PFSK-1 (cell line): ENCODE measurements around the gene DLL1. TPM values are rescaled to one million over a fixed set of nuclear protein-coding genes. Genes with fewer than 3 reads are reported as not detected.

Experiments
- FOXP2 ChIP-seq: optimal IDR thresholded peaks from 2 replicates; pipeline ENCODE3; 2011; ENCODE audit warnings: borderline replicate concordance, control low read depth, inconsistent platforms; ENCODE audit not compliant: insufficient read depth; ENCODE audit errors: extremely low read length, extremely low read depth
- POLR2AphosphoS5 ChIP-seq: IDR thresholded peaks from 2 replicates; pipeline ENCODE4 v1.6.1; 2012; ENCODE audit warnings: low read depth, mild to moderate bottlenecking, control low read depth, low read length, moderate library complexity
- REST ChIP-seq, 2 experiments: IDR thresholded peaks; 2 replicates each; pipeline versions ENCODE4 v1.6.1 to v1.8.0; 2011 to 2012; ENCODE audit warnings: low read depth in 2 of 2, low read length in 2 of 2, control low read depth in 1 of 2, inconsistent platforms in 1 of 2, mild to moderate bottlenecking in 1 of 2, moderate library complexity in 1 of 2; ENCODE audit not compliant: insufficient read depth in 1 of 2
- SIN3A ChIP-seq: IDR thresholded peaks from 2 replicates; pipeline ENCODE4 v1.6.1; 2012; ENCODE audit warnings: mild to moderate bottlenecking, low read length, moderate library complexity, borderline replicate concordance; ENCODE audit not compliant: insufficient read depth
- TAF1 ChIP-seq: IDR thresholded peaks from 2 replicates; pipeline ENCODE4 v1.6.1; 2012; ENCODE audit warnings: low read length, control low read depth, borderline replicate concordance; ENCODE audit not compliant: insufficient read depth
- polyA plus RNA-seq: library from polyadenylated mRNA; unstranded; fragments of >200 nt; gene quantifications from one replicate; pipeline ENCODE4 v1.2.1, GENCODE V29; 2012; ENCODE audit warnings: low read depth, missing spikeins; ENCODE audit not compliant: insufficient read length

Gene DLL1
- not detected for polyA plus RNA-seq

- no peak for TF ChIP-seq FOXP2
- TF ChIP-seq POLR2AphosphoS5, result no peak
- TF ChIP-seq TAF1, result no peak
- no peak for TF ChIP-seq REST (IDR thresholded peaks at IDR 0.05; ENCODE audit: insufficient read depth in 1 of 2, low read depth in 2 of 2, low read length in 2 of 2)
- no peak for TF ChIP-seq SIN3A
These were observed at the start of gene DLL1 for GRCh38 chr6:170290296-170291128. DLL1 (minus strand) TSS chr6:170291078; CDS start chr6:170290139, 939 bp downstream.

- TF ChIP-seq FOXP2 (no peak), TAF1 (no peak), POLR2AphosphoS5 (no peak), SIN3A (no peak), REST (IDR thresholded peaks at IDR 0.05; ENCODE audit: insufficient read depth in 1 of 2, low read depth in 2 of 2, low read length in 2 of 2) (no peak)
These were observed 38.4 kb upstream of the DLL1 start for GRCh38 chr6:170329321-170329720.

- TF ChIP-seq FOXP2 (no peak), POLR2AphosphoS5 (no peak), TAF1 (no peak), REST (IDR thresholded peaks at IDR 0.05; ENCODE audit: insufficient read depth in 1 of 2, low read depth in 2 of 2, low read length in 2 of 2) (no peak), SIN3A (no peak)
These were observed 26.8 kb upstream of the DLL1 start for GRCh38 chr6:170317718-170318117.

- no peak for TF ChIP-seq TAF1
- TF ChIP-seq SIN3A, result no peak
- no peak for TF ChIP-seq FOXP2
- no peak for TF ChIP-seq REST (IDR thresholded peaks at IDR 0.05; ENCODE audit: insufficient read depth in 1 of 2, low read depth in 2 of 2, low read length in 2 of 2)
- TF ChIP-seq POLR2AphosphoS5, result no peak
These were observed 26.2 kb upstream of the DLL1 start for GRCh38 chr6:170317076-170317475.

- TF ChIP-seq SIN3A, result no peak
These were observed 25.2 kb upstream of the DLL1 start for GRCh38 chr6:170316071-170316470.
